OCI-LY1 (cell line): ENCODE results near the gene MSS51.

Source experiments
- H2AFZ ChIP-seq: fragments of 200-600 bp; sonication (generic), shearing (Covaris generic); 2 replicates; pipeline ENCODE4 v1.6.0; 2014; ENCODE audit warnings: antibody characterized with exemption, mild to moderate bottlenecking, low read length
- H3F3A ChIP-seq: fragments of 200-600 bp; sonication (generic), shearing (Covaris generic); 2 replicates; pipeline ENCODE4 v1.6.0; 2014; ENCODE audit warnings: mild to moderate bottlenecking, antibody characterized with exemption, low read length, moderate library complexity; ENCODE audit not compliant: insufficient read depth
- H3K27ac ChIP-seq: fragments of 200-600 bp; sonication (generic); 2 replicates; pipeline ENCODE4 v1.5.1; 2014; ENCODE audit warnings: low read length, mixed run types, mild to moderate bottlenecking, low read depth; ENCODE audit not compliant: poor library complexity, severe bottlenecking
- H3K27me3 ChIP-seq: fragments of 200-600 bp; sonication (generic); 2 replicates; pipeline ENCODE4 v1.6.0; 2014; ENCODE audit warnings: antibody characterized with exemption, mild to moderate bottlenecking, low read length, moderate library complexity; ENCODE audit not compliant: insufficient read depth
- H3K36me3 ChIP-seq: fragments of 200-600 bp; sonication (generic); 2 replicates; pipeline ENCODE4 v1.6.1; 2014; ENCODE audit warnings: mild to moderate bottlenecking, antibody characterized with exemption, low read length, moderate library complexity, mixed read lengths; ENCODE audit not compliant: insufficient read depth
- H3K4me1 ChIP-seq: fragments of 200-600 bp; sonication (generic); 2 replicates; pipeline ENCODE4 v1.5.1; 2014; ENCODE audit warnings: mild to moderate bottlenecking, low read length, moderate library complexity; ENCODE audit not compliant: insufficient read depth, severe bottlenecking
- H3K4me2 ChIP-seq: fragments of 200-600 bp; sonication (generic), shearing (Covaris generic); 2 replicates; pipeline ENCODE4 v1.6.1; 2014; ENCODE audit warnings: low read length
- H3K4me3 ChIP-seq: fragments of 200-600 bp; sonication (generic); 2 replicates; pipeline ENCODE4 v1.5.1; 2014; ENCODE audit warnings: low read length, low read depth, mild to moderate bottlenecking, mixed read lengths; ENCODE audit not compliant: poor library complexity, severe bottlenecking
- H3K79me2 ChIP-seq: fragments of 200-600 bp; shearing (Covaris generic); 2 replicates; pipeline ENCODE4 v1.6.1; 2016; ENCODE audit warnings: mixed run types, low read length, mixed read lengths; ENCODE audit not compliant: insufficient read depth
- H3K9ac ChIP-seq: fragments of 200-600 bp; sonication (generic), shearing (Covaris generic); 2 replicates; pipeline ENCODE4 v1.6.1; 2014; ENCODE audit warnings: mild to moderate bottlenecking, low read length, mixed read lengths
- H3K9me2 ChIP-seq: fragments of 200-600 bp; sonication (generic), shearing (Covaris generic); 2 replicates; pipeline ENCODE4 v1.6.1; 2014; ENCODE audit warnings: low read depth, mild to moderate bottlenecking, low read length, mixed read lengths
- H3K9me3 ChIP-seq: fragments of 200-600 bp; shearing (Covaris generic); 2 replicates; pipeline ENCODE4 v1.6.1; 2014; ENCODE audit warnings: low read length, mixed read lengths
- H4K20me1 ChIP-seq: fragments of 200-600 bp; sonication (generic), shearing (Covaris generic); 2 replicates; pipeline ENCODE4 v1.6.0; 2016; ENCODE audit warnings: mild to moderate bottlenecking, low read length; ENCODE audit not compliant: insufficient read depth
- CTCF ChIP-seq: fragments of 200-600 bp; sonication (generic), shearing (Covaris generic); IDR thresholded peaks from 2 replicates; pipeline ENCODE4 v1.5.1; 2017; ENCODE audit warnings: mild to moderate bottlenecking, antibody characterized with exemption, low read length, moderate library complexity, mixed read lengths
- EZH2 ChIP-seq: fragments of 200-600 bp; sonication (generic), shearing (Covaris generic); IDR thresholded peaks from 2 replicates; pipeline ENCODE4 v1.8.0; 2017; ENCODE audit warnings: borderline replicate concordance, mixed run types, mild to moderate bottlenecking, antibody characterized with exemption, low read length, moderate library complexity, mixed read lengths

MSS51 gene

GRCh38 chr10:73405556-73405955 lies 27.8 kb downstream of the MSS51 start:
- Histone ChIP-seq H3K79me2 (peaks cover 84% of the 10 kb centered on the region), H3K27ac (no peak overlapping the region), H3K4me3 (no peak overlapping the region), H3K27me3 (no peaks in the 10 kb centered on the region), H4K20me1 (no peaks in the 10 kb centered on the region), H3K4me2 (no peak overlapping the region), H3K9ac (no peak overlapping the region), H3K9me3 (no peaks in the 10 kb centered on the region), H3K4me1 (peaks cover 6% of the 10 kb centered on the region), H2AFZ (no peak overlapping the region), H3K9me2 (no peaks in the 10 kb centered on the region), H3F3A (no peaks in the 10 kb centered on the region), H3K36me3 (peaks cover 14% of the 10 kb centered on the region)
- TF ChIP-seq EZH2, result no peak
- no peak for TF ChIP-seq CTCF

- H3K79me2 ChIP-seq, result peaks cover 76% of the 10 kb centered on the region
- no peaks in the 10 kb centered on the region for H3K9me2 ChIP-seq
- H2AFZ ChIP-seq, result no peak overlapping the region
- H3K27ac ChIP-seq, result no peak overlapping the region
- H3K9me3 ChIP-seq, result no peaks in the 10 kb centered on the region
- no peaks in the 10 kb centered on the region for H3K27me3 ChIP-seq
- H4K20me1 ChIP-seq, result no peaks in the 10 kb centered on the region
- TF ChIP-seq CTCF, result no peak
- no peak for TF ChIP-seq EZH2
- no peaks in the 10 kb centered on the region for H3F3A ChIP-seq
- H3K4me1 ChIP-seq, result peaks cover 6% of the 10 kb centered on the region
- H3K9ac ChIP-seq, result no peak overlapping the region
- H3K36me3 ChIP-seq, result peaks cover 14% of the 10 kb centered on the region
- no peak overlapping the region for H3K4me2 ChIP-seq
- no peak overlapping the region for H3K4me3 ChIP-seq
Measured at GRCh38 chr10:73404690-73405089, 28.7 kb downstream of the MSS51 start.

- Histone ChIP-seq H3K27me3 (no peaks in the 10 kb centered on the region), H3K9ac (no peak overlapping the region), H3K9me2 (no peaks in the 10 kb centered on the region), H3K9me3 (no peaks in the 10 kb centered on the region), H3K4me1 (peaks cover 6% of the 10 kb centered on the region), H3K27ac (no peak overlapping the region), H3K36me3 (peaks cover 25% of the 10 kb centered on the region), H3K4me3 (no peak overlapping the region), H3F3A (no peaks in the 10 kb centered on the region), H4K20me1 (no peaks in the 10 kb centered on the region), H3K79me2 (peaks cover 50% of the 10 kb centered on the region), H2AFZ (no peak overlapping the region), H3K4me2 (no peak overlapping the region)
- TF ChIP-seq CTCF, result no peak
- no peak for TF ChIP-seq EZH2
Measured at GRCh38 chr10:73401636-73402035, 31.7 kb downstream of the MSS51 start.
